ENCODE results near the gene ELP2.

ELP2 gene

GRCh38 chr18:36141576-36141975 is 11.9 kb downstream of the ELP2 start:
- Mint-ChIP-seq H3K9me3 (no peaks in the 10 kb centered on the region), H3K27ac (no peak overlapping the region), H3K27me3 (ENCODE audit: low read depth, poor library complexity) (no peaks in the 10 kb centered on the region), H3K4me3 (no peak overlapping the region), H3K4me1 (peaks cover 10% of the 10 kb centered on the region), H3K36me3 (ENCODE audit: low read depth) (peaks cover 61% of the 10 kb centered on the region)
- no peak for TF ChIP-seq CTCF (IDR thresholded peaks at IDR 0.05)
- no peak for DNase-seq

GRCh38 chr18:36142751-36143150 is 13.1 kb downstream of the ELP2 start:
- DNase-seq: no peak
- Mint-ChIP-seq H3K27ac (no peak overlapping the region), H3K4me1 (peaks cover 10% of the 10 kb centered on the region), H3K27me3 (ENCODE audit: low read depth, poor library complexity) (no peaks in the 10 kb centered on the region), H3K9me3 (no peaks in the 10 kb centered on the region), H3K4me3 (no peak overlapping the region), H3K36me3 (ENCODE audit: low read depth) (peaks cover 63% of the 10 kb centered on the region)
- no peak for TF ChIP-seq CTCF (IDR thresholded peaks at IDR 0.05)

GRCh38 chr18:36143391-36143790 is 13.7 kb downstream of the ELP2 start:
- H3K4me1 Mint-ChIP-seq: peaks cover 10% of the 10 kb centered on the region
- no peak for TF ChIP-seq CTCF (IDR thresholded peaks at IDR 0.05)
- peaks cover 66% of the 10 kb centered on the region for H3K36me3 Mint-ChIP-seq (ENCODE audit: low read depth)
- H3K27ac Mint-ChIP-seq: no peak overlapping the region
- H3K4me3 Mint-ChIP-seq: no peak overlapping the region
- no peaks in the 10 kb centered on the region for H3K9me3 Mint-ChIP-seq
- H3K27me3 Mint-ChIP-seq (ENCODE audit: low read depth, poor library complexity): no peaks in the 10 kb centered on the region
- DNase-seq: no peak

- H3K4me1 Mint-ChIP-seq: peaks cover 12% of the 10 kb centered on the region
- peaks cover 81% of the 10 kb centered on the region for H3K36me3 Mint-ChIP-seq (ENCODE audit: low read depth)
- no peaks in the 10 kb centered on the region for H3K27me3 Mint-ChIP-seq (ENCODE audit: low read depth, poor library complexity)
- H3K4me3 Mint-ChIP-seq: no peak overlapping the region
- TF ChIP-seq CTCF (IDR thresholded peaks at IDR 0.05): no peak
- H3K27ac Mint-ChIP-seq: peak overlapping the region; percentile 75
- no peaks in the 10 kb centered on the region for H3K9me3 Mint-ChIP-seq
- no peak for DNase-seq
These were observed 20.0 kb downstream of the ELP2 start for GRCh38 chr18:36149514-36150289.

- H3K27ac Mint-ChIP-seq: peak overlapping the region; percentile 85
- peaks cover 12% of the 10 kb centered on the region for H3K4me1 Mint-ChIP-seq
- H3K4me3 Mint-ChIP-seq: no peak overlapping the region
These were observed 23.1 kb downstream of the ELP2 start for GRCh38 chr18:36152781-36153180.

More at GRCh38 chr18:36152781-36153180, 23.1 kb downstream of the ELP2 start:
- no peaks in the 10 kb centered on the region for H3K27me3 Mint-ChIP-seq (ENCODE audit: low read depth, poor library complexity)
- TF ChIP-seq CTCF (IDR thresholded peaks at IDR 0.05): no peak
- no peaks in the 10 kb centered on the region for H3K9me3 Mint-ChIP-seq
- no peak for DNase-seq
- peaks cover 70% of the 10 kb centered on the region for H3K36me3 Mint-ChIP-seq (ENCODE audit: low read depth)
